Effector memory CD8-positive, alpha-beta T cell (primary cell): Measurements from ENCODE around the gene ZNF616.

ENCODE experiments used
- ATAC-seq: fragments of 150-1000 bp; cut with Tn5 transposase; replicated peaks from 2 replicates; pipeline ENCODE4 v1.10.0; 2021; ENCODE audit warnings: mild to moderate bottlenecking, moderate library complexity
- DNase-seq, 3 experiments: peaks; one replicate each; pipeline ENCODE4 v3.0.0; 2021
- H3K27ac Mint-ChIP-seq, 2 donors: one replicate each; pipeline ENCODE4 v1.8.0; 2022; ENCODE audit warnings: mild to moderate bottlenecking in 2 of 2, mixed read lengths in 2 of 2, moderate library complexity in 2 of 2
- H3K27me3 Mint-ChIP-seq, 2 donors: one replicate each; pipeline ENCODE4 v1.8.0; 2022; ENCODE audit warnings: mixed read lengths in 2 of 2
- H3K36me3 Mint-ChIP-seq: one replicate; pipeline ENCODE4 v1.8.0; 2022; ENCODE audit warnings: mild to moderate bottlenecking, moderate library complexity, mixed read lengths; ENCODE audit not compliant: insufficient read depth
- H3K4me1 Mint-ChIP-seq, 2 donors: one replicate each; pipeline ENCODE4 v1.8.0; 2022; ENCODE audit warnings: low read depth in 2 of 2, mixed read lengths in 2 of 2
- H3K4me3 Mint-ChIP-seq, 2 donors: one replicate each; pipeline ENCODE4 v1.8.0; 2022; ENCODE audit warnings: mild to moderate bottlenecking in 2 of 2, mixed read lengths in 2 of 2, moderate library complexity in 2 of 2
- H3K9me3 Mint-ChIP-seq, 2 donors: one replicate each; pipeline ENCODE4 v1.8.0; 2022; ENCODE audit warnings: mixed read lengths in 2 of 2

The ZNF616 gene

GRCh38 chr19:52095172-52096014 is 44.3 kb downstream of the ZNF616 start, which contains the start of gene ZNF841:
TSS of gene ZNF841 (minus strand) at chr19:52095765. CDS start at chr19:52084801, 10,964 bp downstream.
- Mint-ChIP-seq H3K4me3 (peak within 1 kb of the TSS; percentile 92 to 97), H3K9me3 (peaks cover 5 to 7% of the 10 kb centered on the region in 2 donors), H3K27me3 (no peaks in the 10 kb centered on the region), H3K4me1 (peaks cover 29 to 49% of the 10 kb centered on the region in 2 donors), H3K27ac (peak within 1 kb of the TSS; percentile 95 to 98), H3K36me3 (peaks cover 15% of the 10 kb centered on the region)
- DNase-seq = peak; percentile 81
- ATAC-seq = peak; percentile 98

GRCh38 chr19:52094526-52095130 is 45.1 kb downstream of the ZNF616 start:
- H3K9me3 Mint-ChIP-seq = peaks cover 5 to 7% of the 10 kb centered on the region in 2 donors
- no peak for DNase-seq
- no peaks in the 10 kb centered on the region for H3K27me3 Mint-ChIP-seq
- H3K27ac Mint-ChIP-seq = peak overlapping the region; percentile 95 to 98
- peak overlapping the region; percentile 92 to 97 for H3K4me3 Mint-ChIP-seq
- no peak for ATAC-seq
- H3K36me3 Mint-ChIP-seq = peaks cover 15% of the 10 kb centered on the region
- peaks cover 32 to 57% of the 10 kb centered on the region in 2 donors for H3K4me1 Mint-ChIP-seq

- Mint-ChIP-seq H3K4me3 (no peak overlapping the region), H3K27ac (peak overlapping the region in 1 of 2 donors; percentile 5), H3K27me3 (no peaks in the 10 kb centered on the region), H3K9me3 (peaks cover 0 to 3% of the 10 kb centered on the region in 2 donors), H3K36me3 (peaks cover 59% of the 10 kb centered on the region), H3K4me1 (peaks cover 13 to 36% of the 10 kb centered on the region in 2 donors)
- DNase-seq (no peak), ATAC-seq (no peak)
These were observed 53.3 kb downstream of the ZNF616 start for GRCh38 chr19:52086481-52086880.

GRCh38 chr19:52070496-52070895 is 69.2 kb downstream of the ZNF616 start:
- DNase-seq = no peak
- no peak for ATAC-seq
- Mint-ChIP-seq H3K27ac (no peak overlapping the region), H3K9me3 (peaks cover 30 to 42% of the 10 kb centered on the region in 2 donors), H3K27me3 (no peaks in the 10 kb centered on the region), H3K4me1 (peaks cover 0 to 3% of the 10 kb centered on the region in 2 donors), H3K4me3 (no peak overlapping the region), H3K36me3 (peaks cover 74% of the 10 kb centered on the region)

- H3K36me3 Mint-ChIP-seq = peaks cover 67% of the 10 kb centered on the region
- no peak overlapping the region for H3K27ac Mint-ChIP-seq
- H3K27me3 Mint-ChIP-seq = no peaks in the 10 kb centered on the region
- DNase-seq (no peak), ATAC-seq (no peak)
- no peak overlapping the region for H3K4me3 Mint-ChIP-seq
- peaks cover 28 to 34% of the 10 kb centered on the region in 2 donors for H3K9me3 Mint-ChIP-seq
- peaks cover 0 to 3% of the 10 kb centered on the region in 2 donors for H3K4me1 Mint-ChIP-seq
These were observed 70.1 kb downstream of the ZNF616 start for GRCh38 chr19:52069653-52070052.

- Mint-ChIP-seq H3K27me3 (no peaks in the 10 kb centered on the region), H3K27ac (no peak overlapping the region), H3K4me1 (peaks cover 0 to 3% of the 10 kb centered on the region in 2 donors), H3K4me3 (no peak overlapping the region), H3K36me3 (peaks cover 38% of the 10 kb centered on the region), H3K9me3 (peaks cover 19 to 28% of the 10 kb centered on the region in 2 donors)
- ATAC-seq (no peak), DNase-seq (no peak)
These were observed 73.4 kb downstream of the ZNF616 start for GRCh38 chr19:52066258-52066863.

- Mint-ChIP-seq H3K36me3 (peaks cover 30% of the 10 kb centered on the region), H3K27me3 (no peaks in the 10 kb centered on the region), H3K4me1 (no peaks in the 10 kb centered on the region), H3K27ac (no peak overlapping the region), H3K9me3 (peaks cover 19 to 24% of the 10 kb centered on the region in 2 donors), H3K4me3 (no peak overlapping the region)
- no peak for DNase-seq
- ATAC-seq = no peak
These were observed 74.3 kb downstream of the ZNF616 start for GRCh38 chr19:52065399-52065798.
